ENCODE measurements around the gene TAMALIN. TPM values are rescaled to one million over a fixed set of nuclear protein-coding genes. Genes with fewer than 3 reads are reported as not detected.
A peak's percentile ranks its signal among the peaks of the same experiment; 100 is the strongest.

Gene TAMALIN
- 9.6 TPM for polyA plus RNA-seq
- long read RNA-seq, donor 1, partial matches to known transcripts, result 0 of 2 reads
- long read RNA-seq, donor 1, other reads (novel, unspliced or antisense), result 0 of 2 reads
- long read RNA-seq, donor 2, partial matches to known transcripts, result 0 of 4 reads
- long read RNA-seq, donor 2, other reads (novel, unspliced or antisense), result 0 of 4 reads
- long read RNA-seq, donor 3, result 0 reads
- long read RNA-seq, donor 4, partial matches to known transcripts, result 0 of 1 reads
- long read RNA-seq, donor 4, other reads (novel, unspliced or antisense), result 0 of 1 reads
- long read RNA-seq, donor 5, transcript GRASP-201 (8 exons, 1,933 nt), result major isoform, 5 of 5 reads
- long read RNA-seq, donor 5, partial matches to known transcripts, result 0 of 5 reads
- long read RNA-seq, donor 5, other reads (novel, unspliced or antisense), result 0 of 5 reads
- long read RNA-seq, donor 6, partial matches to known transcripts, result 0 of 4 reads
- long read RNA-seq, donor 6, other reads (novel, unspliced or antisense), result 0 of 4 reads
- long read RNA-seq, donor 7, transcript GRASP-201 (8 exons, 1,933 nt), result major isoform, 7 of 8 reads
- long read RNA-seq, donor 7, partial matches to known transcripts, result 0 of 8 reads
- long read RNA-seq, donor 7, other reads (novel, unspliced or antisense), result 0 of 8 reads
- long read RNA-seq, donor 8, transcript GRASP-201 (8 exons, 1,933 nt), result major isoform, 6 of 7 reads
- long read RNA-seq, donor 8, partial matches to known transcripts, result 0 of 7 reads
- long read RNA-seq, donor 8, other reads (novel, unspliced or antisense), result 0 of 7 reads
- long read RNA-seq, donor 9, partial matches to known transcripts, result 0 of 4 reads
- long read RNA-seq, donor 9, other reads (novel, unspliced or antisense), result 0 of 4 reads
- long read RNA-seq, donor 10, transcript GRASP-201 (8 exons, 1,933 nt), result major isoform, 8 of 10 reads
- long read RNA-seq, donor 10, partial matches to known transcripts, result 0 of 10 reads
- long read RNA-seq, donor 10, other reads (novel, unspliced or antisense), result 0 of 10 reads
- long read RNA-seq, donor 11, result 0 reads

DNA sequence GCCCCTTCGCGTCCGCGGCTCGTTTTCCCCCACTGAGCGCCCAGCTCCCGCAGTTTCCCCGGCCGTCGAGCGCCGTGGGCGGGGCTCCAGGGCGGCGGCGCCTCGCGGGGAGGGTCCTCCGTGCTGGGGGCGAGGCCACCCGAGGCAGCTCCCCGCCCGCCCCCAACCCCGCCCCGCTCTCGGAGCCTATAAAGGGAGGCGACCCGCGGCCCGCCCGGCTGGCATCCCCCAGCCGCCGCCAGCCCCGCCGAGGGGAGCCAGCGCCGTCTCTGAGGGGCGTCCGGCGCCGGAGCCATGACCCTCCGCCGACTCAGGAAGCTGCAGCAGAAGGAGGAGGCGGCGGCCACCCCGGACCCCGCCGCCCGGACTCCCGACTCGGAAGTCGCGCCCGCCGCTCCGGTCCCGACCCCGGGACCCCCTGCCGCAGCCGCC is at the start of gene TAMALIN:
Gene TAMALIN, plus strand, starts transcription at position 221 of the 432 bp plus-strand sequence. Its CDS starts 74 bp downstream, at position 295.
- Histone ChIP-seq H3K36me3 (ENCODE audit: control insufficient read depth, insufficient read depth, low read length) (peaks cover 4% of the 10 kb centered on the region), H3K4me1 (ENCODE audit: control insufficient read depth, insufficient read depth, low read length) (peaks cover 25% of the 10 kb centered on the region), H3K9me3 (ENCODE audit: control insufficient read depth, low read depth, low read length) (peaks cover 3% of the 10 kb centered on the region), H3K4me3 (ENCODE audit: low read length) (peak within 1 kb of the TSS; percentile 57), H3K27ac (ENCODE audit: low read length) (no peak within 1 kb of the TSS), H3K27me3 (ENCODE audit: control insufficient read depth, insufficient read depth, low read length) (peaks cover 38% of the 10 kb centered on the region)
- no CpG with 5 or more reads among the region's 60 CpGs for WGBS (ENCODE audit: insufficient coverage, low lambda C conversion rate)
- peak in 1 of 2 donors; percentile 55 for DNase-seq

DNA sequence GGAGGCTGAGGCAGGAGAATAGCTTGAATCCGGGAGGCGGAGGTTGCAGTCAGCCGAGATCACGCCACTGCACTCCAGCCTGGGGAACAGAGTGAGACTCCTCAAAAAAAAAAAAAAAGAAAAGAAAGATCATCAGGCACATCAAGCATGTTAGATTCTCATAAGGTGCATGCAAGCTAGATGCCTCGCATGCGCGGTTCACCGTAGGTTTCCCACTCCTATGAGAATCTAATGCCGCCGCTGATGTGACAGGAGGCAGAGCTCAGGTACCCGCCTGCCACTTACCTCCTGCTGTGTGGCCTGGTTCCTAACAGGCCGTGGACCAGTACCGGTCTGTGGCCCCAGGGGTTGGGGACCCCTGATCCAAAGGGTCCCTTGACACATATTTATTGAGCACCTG is 48.2 kb upstream of the TAMALIN start:
- Histone ChIP-seq H3K9me3 (ENCODE audit: control insufficient read depth, low read depth, low read length) (no peaks in the 10 kb centered on the region), H3K4me1 (ENCODE audit: control insufficient read depth, insufficient read depth, low read length) (peaks cover 72% of the 10 kb centered on the region), H3K36me3 (ENCODE audit: control insufficient read depth, insufficient read depth, low read length) (peaks cover 6% of the 10 kb centered on the region), H3K27me3 (ENCODE audit: control insufficient read depth, insufficient read depth, low read length) (no peaks in the 10 kb centered on the region), H3K27ac (ENCODE audit: low read length) (peak overlapping the region; percentile 81), H3K4me3 (ENCODE audit: low read length) (no peak overlapping the region)
- WGBS (ENCODE audit: insufficient coverage, low lambda C conversion rate), result no CpG with 5 or more reads among the region's 13 CpGs
- DNase-seq, result no peak

GRCh38 chr12:51959211-51959610 is 47.5 kb upstream of the TAMALIN start:
- Histone ChIP-seq H3K36me3 (ENCODE audit: control insufficient read depth, insufficient read depth, low read length) (peaks cover 6% of the 10 kb centered on the region), H3K4me3 (ENCODE audit: low read length) (no peak overlapping the region), H3K4me1 (ENCODE audit: control insufficient read depth, insufficient read depth, low read length) (peaks cover 69% of the 10 kb centered on the region), H3K9me3 (ENCODE audit: control insufficient read depth, low read depth, low read length) (no peaks in the 10 kb centered on the region), H3K27me3 (ENCODE audit: control insufficient read depth, insufficient read depth, low read length) (no peaks in the 10 kb centered on the region), H3K27ac (ENCODE audit: low read length) (peak overlapping the region; percentile 81)
- WGBS (ENCODE audit: insufficient coverage, low lambda C conversion rate), result 0% methylated on average over 1 of the region's 3 CpGs
- peak in 1 of 2 donors; percentile 65 for DNase-seq

GRCh38 chr12:51959921-51960320 is 46.8 kb upstream of the TAMALIN start:
- Histone ChIP-seq H3K4me1 (ENCODE audit: control insufficient read depth, insufficient read depth, low read length) (peaks cover 69% of the 10 kb centered on the region), H3K4me3 (ENCODE audit: low read length) (no peak overlapping the region), H3K27ac (ENCODE audit: low read length) (peak overlapping the region; percentile 81), H3K27me3 (ENCODE audit: control insufficient read depth, insufficient read depth, low read length) (no peaks in the 10 kb centered on the region), H3K9me3 (ENCODE audit: control insufficient read depth, low read depth, low read length) (no peaks in the 10 kb centered on the region), H3K36me3 (ENCODE audit: control insufficient read depth, insufficient read depth, low read length) (peaks cover 6% of the 10 kb centered on the region)
- WGBS (ENCODE audit: insufficient coverage, low lambda C conversion rate), result no CpG with 5 or more reads among the region's 4 CpGs
- DNase-seq, result no peak

DNA sequence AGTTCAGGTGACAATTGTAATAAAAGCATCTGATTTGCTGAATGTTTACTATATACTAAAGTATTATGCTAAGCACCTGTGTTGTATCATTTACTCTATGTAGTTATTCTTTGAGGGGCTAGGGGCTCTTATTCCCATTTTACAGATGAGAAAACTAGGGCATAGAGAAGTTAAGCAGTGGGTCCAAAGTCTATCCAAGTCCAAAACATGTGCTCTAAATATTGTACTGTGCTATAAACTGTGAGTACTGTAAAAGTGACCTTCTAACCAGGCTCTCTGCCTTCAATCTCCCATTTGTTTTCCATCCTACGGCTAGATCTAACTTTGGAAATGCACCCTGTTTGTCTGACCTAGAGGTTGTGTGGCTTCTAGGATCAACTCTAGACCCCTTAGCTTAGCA is 46.3 kb upstream of the TAMALIN start:
- no peaks in the 10 kb centered on the region for H3K27me3 ChIP-seq (ENCODE audit: control insufficient read depth, insufficient read depth, low read length)
- no peak overlapping the region for H3K4me3 ChIP-seq (ENCODE audit: low read length)
- H3K27ac ChIP-seq (ENCODE audit: low read length), result peak overlapping the region; percentile 81
- no CpG with 5 or more reads among the region's 1 CpG for WGBS (ENCODE audit: insufficient coverage, low lambda C conversion rate)
- H3K36me3 ChIP-seq (ENCODE audit: control insufficient read depth, insufficient read depth, low read length), result peaks cover 8% of the 10 kb centered on the region
- H3K4me1 ChIP-seq (ENCODE audit: control insufficient read depth, insufficient read depth, low read length), result peaks cover 66% of the 10 kb centered on the region
- H3K9me3 ChIP-seq (ENCODE audit: control insufficient read depth, low read depth, low read length), result no peaks in the 10 kb centered on the region
- peak in 1 of 2 donors; percentile 42 for DNase-seq

DNA sequence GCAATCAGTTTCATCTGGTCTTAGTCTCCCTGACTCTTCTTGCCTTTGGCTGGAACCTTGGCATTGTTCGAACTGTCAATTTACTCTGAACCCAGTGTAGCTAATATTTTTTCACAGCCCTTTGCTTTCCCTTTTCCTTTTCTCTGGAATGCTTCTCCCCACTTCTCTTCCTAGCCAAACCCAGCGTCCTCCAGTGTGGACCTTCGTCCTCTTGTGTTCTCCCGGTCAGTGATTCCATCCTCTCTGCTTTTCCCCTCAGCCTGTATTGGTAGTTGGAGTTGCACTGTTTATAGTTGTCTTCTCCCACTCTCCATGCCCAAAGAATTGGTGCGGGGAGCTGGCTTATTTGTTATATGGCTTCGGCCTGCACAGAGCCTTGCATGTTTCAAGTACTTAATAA is 45.9 kb upstream of the TAMALIN start:
- DNase-seq, result no peak
- H3K4me1 ChIP-seq (ENCODE audit: control insufficient read depth, insufficient read depth, low read length), result peaks cover 62% of the 10 kb centered on the region
- H3K9me3 ChIP-seq (ENCODE audit: control insufficient read depth, low read depth, low read length), result no peaks in the 10 kb centered on the region
- 83% methylated on average over 1 of the region's 6 CpGs for WGBS (ENCODE audit: insufficient coverage, low lambda C conversion rate)
- H3K4me3 ChIP-seq (ENCODE audit: low read length), result no peak overlapping the region
- H3K27ac ChIP-seq (ENCODE audit: low read length), result peak overlapping the region; percentile 81
- no peaks in the 10 kb centered on the region for H3K27me3 ChIP-seq (ENCODE audit: control insufficient read depth, insufficient read depth, low read length)
- H3K36me3 ChIP-seq (ENCODE audit: control insufficient read depth, insufficient read depth, low read length), result peaks cover 9% of the 10 kb centered on the region

GRCh38 chr12:51961834-51962233 is 44.9 kb upstream of the TAMALIN start:
- Histone ChIP-seq H3K4me1 (ENCODE audit: control insufficient read depth, insufficient read depth, low read length) (peaks cover 53% of the 10 kb centered on the region), H3K9me3 (ENCODE audit: control insufficient read depth, low read depth, low read length) (no peaks in the 10 kb centered on the region), H3K27ac (ENCODE audit: low read length) (peak overlapping the region; percentile 81), H3K36me3 (ENCODE audit: control insufficient read depth, insufficient read depth, low read length) (peaks cover 5% of the 10 kb centered on the region), H3K4me3 (ENCODE audit: low read length) (peak overlapping the region; percentile 0), H3K27me3 (ENCODE audit: control insufficient read depth, insufficient read depth, low read length) (no peaks in the 10 kb centered on the region)
- peak; percentile 89 to 95 for DNase-seq
- WGBS (ENCODE audit: insufficient coverage, low lambda C conversion rate), result no CpG with 5 or more reads among the region's 1 CpG

GRCh38 chr12:51962737-51963136 is 44.0 kb upstream of the TAMALIN start:
- H3K4me1 ChIP-seq (ENCODE audit: control insufficient read depth, insufficient read depth, low read length), result peaks cover 56% of the 10 kb centered on the region
- no CpG with 5 or more reads among the region's 3 CpGs for WGBS (ENCODE audit: insufficient coverage, low lambda C conversion rate)
- no peaks in the 10 kb centered on the region for H3K9me3 ChIP-seq (ENCODE audit: control insufficient read depth, low read depth, low read length)
- no peak overlapping the region for H3K4me3 ChIP-seq (ENCODE audit: low read length)
- peak in 1 of 2 donors; percentile 38 for DNase-seq
- no peaks in the 10 kb centered on the region for H3K27me3 ChIP-seq (ENCODE audit: control insufficient read depth, insufficient read depth, low read length)
- peaks cover 5% of the 10 kb centered on the region for H3K36me3 ChIP-seq (ENCODE audit: control insufficient read depth, insufficient read depth, low read length)
- H3K27ac ChIP-seq (ENCODE audit: low read length), result peak overlapping the region; percentile 81

DNA sequence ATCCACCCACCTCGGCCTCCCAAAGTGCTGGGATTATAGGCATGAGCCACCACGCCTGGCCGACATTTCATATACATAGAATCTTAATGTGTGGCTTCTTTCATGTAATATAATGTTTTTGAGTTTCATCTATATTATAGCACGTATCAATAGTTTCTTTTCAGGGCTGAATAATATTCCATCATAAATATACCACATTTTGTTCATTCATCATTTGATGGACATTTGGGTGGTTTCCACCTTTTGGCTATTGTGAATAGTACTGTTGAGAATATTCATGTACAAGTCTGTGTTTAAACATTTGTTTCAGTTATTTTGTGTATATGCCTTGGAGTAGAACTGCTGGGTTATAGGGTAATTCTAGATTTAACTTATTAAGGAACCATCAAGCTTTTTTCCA is 43.3 kb upstream of the TAMALIN start:
- H3K9me3 ChIP-seq (ENCODE audit: control insufficient read depth, low read depth, low read length), result no peaks in the 10 kb centered on the region
- DNase-seq, result no peak
- H3K4me1 ChIP-seq (ENCODE audit: control insufficient read depth, insufficient read depth, low read length), result peaks cover 57% of the 10 kb centered on the region
- peaks cover 5% of the 10 kb centered on the region for H3K36me3 ChIP-seq (ENCODE audit: control insufficient read depth, insufficient read depth, low read length)
- H3K27me3 ChIP-seq (ENCODE audit: control insufficient read depth, insufficient read depth, low read length), result no peaks in the 10 kb centered on the region
- 100% methylated on average over 1 of the region's 4 CpGs for WGBS (ENCODE audit: insufficient coverage, low lambda C conversion rate)
- no peak overlapping the region for H3K4me3 ChIP-seq (ENCODE audit: low read length)
- peak overlapping the region; percentile 81 for H3K27ac ChIP-seq (ENCODE audit: low read length)

DNA sequence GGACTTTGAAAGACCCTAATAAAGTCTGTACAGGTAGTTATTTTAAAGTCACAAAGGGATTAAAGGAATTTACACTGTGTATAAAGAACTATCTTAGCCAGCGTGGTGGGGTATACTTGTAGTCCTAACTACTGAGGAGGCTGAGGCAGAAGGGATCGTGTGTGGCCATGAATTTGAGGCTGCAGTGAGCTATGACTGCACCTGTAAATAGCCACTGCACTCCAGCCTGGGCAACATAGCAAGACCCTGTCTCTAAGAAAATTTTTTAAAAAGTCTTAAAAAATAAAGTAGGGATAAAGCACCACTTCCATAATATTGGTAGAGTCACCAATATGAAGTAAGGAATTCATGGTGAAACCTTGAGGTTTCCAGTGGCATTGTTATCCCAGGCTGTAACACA is 37.1 kb upstream of the TAMALIN start:
- no peaks in the 10 kb centered on the region for H3K27me3 ChIP-seq (ENCODE audit: control insufficient read depth, insufficient read depth, low read length)
- H3K27ac ChIP-seq (ENCODE audit: low read length), result no peak overlapping the region
- H3K4me3 ChIP-seq (ENCODE audit: low read length), result no peak overlapping the region
- H3K4me1 ChIP-seq (ENCODE audit: control insufficient read depth, insufficient read depth, low read length), result peaks cover 65% of the 10 kb centered on the region
- WGBS (ENCODE audit: insufficient coverage, low lambda C conversion rate), result no CpG with 5 or more reads among the region's 2 CpGs
- no peak for DNase-seq
- peaks cover 3% of the 10 kb centered on the region for H3K36me3 ChIP-seq (ENCODE audit: control insufficient read depth, insufficient read depth, low read length)
- no peaks in the 10 kb centered on the region for H3K9me3 ChIP-seq (ENCODE audit: control insufficient read depth, low read depth, low read length)

Data from large intestine (tissue), 12 donors.